Aorta (tissue), 5 donors: ENCODE data around the gene CRCP. TPM values are rescaled to one million over a fixed set of nuclear protein-coding genes. Genes with fewer than 3 reads are reported as not detected.
"Not testable (repeated sequence)": the region's sequence is repeated elsewhere in the genome, so short reads cannot be mapped to it uniquely, and the experiment has no call there.

Experiments used
- ATAC-seq: fragments of 200-7000 bp; cut with Tn5 transposase; one replicate; pipeline ENCODE4 v1.9.1; 2022; ENCODE audit warnings: moderate library complexity; ENCODE audit not compliant: low FRiP score
- DNase-seq, 2 donors: peaks; one replicate each; pipeline ENCODE4 v3.0.0-alpha.2; 2020
- H3K27ac ChIP-seq, 2 donors: one replicate each; pipeline ENCODE4 v1.5.1; 2013; ENCODE audit warnings: low read length in 2 of 2, mild to moderate bottlenecking in 2 of 2, moderate library complexity in 2 of 2, control low read depth in 1 of 2, inconsistent platforms in 1 of 2, low read depth in 1 of 2
- H3K27me3 ChIP-seq, 2 donors: one replicate each; pipeline ENCODE4 v1.6.1; 2013; ENCODE audit warnings: control low read depth in 1 of 2, low read length in 1 of 2, mild to moderate bottlenecking in 1 of 2, moderate library complexity in 1 of 2; ENCODE audit not compliant: insufficient read depth in 2 of 2, control insufficient read depth in 1 of 2
- H3K36me3 ChIP-seq, 2 donors: one replicate each; pipeline ENCODE4 v1.6.1; 2013; ENCODE audit warnings: control low read depth in 1 of 2, low read length in 1 of 2, mild to moderate bottlenecking in 1 of 2; ENCODE audit not compliant: insufficient read depth in 2 of 2, control insufficient read depth in 1 of 2
- H3K4me1 ChIP-seq, 2 donors: one replicate each; pipeline ENCODE4 v1.6.1; 2013; ENCODE audit warnings: low read length in 2 of 2, control low read depth in 1 of 2, mild to moderate bottlenecking in 1 of 2, moderate library complexity in 1 of 2; ENCODE audit not compliant: insufficient read depth in 2 of 2, control insufficient read depth in 1 of 2
- H3K4me3 ChIP-seq, 2 donors: one replicate each; pipeline ENCODE4 v1.5.1; 2013; ENCODE audit warnings: low read length in 2 of 2, control low read depth in 1 of 2, mild to moderate bottlenecking in 1 of 2
- H3K9me3 ChIP-seq: one replicate; pipeline ENCODE4 v1.6.1; 2013; ENCODE audit warnings: mild to moderate bottlenecking, low read length; ENCODE audit not compliant: control insufficient read depth
- WGBS, 2 donors: extraction: QIAGEN DNeasy Blood & Tissue Kit; methylation state at CpG; one replicate each; pipeline ENCODE4 v1.1.7; 2013; 5-methylcytosine and 5-hydroxymethylcytosine counted together
- intact Hi-C, 2 donors: fragments of 100-400 bp; cut with DNase I; formaldehyde crosslinking; loops; one replicate each; pipeline versions ENCODE4 v1.14.2 to v1.15.0; 2022
- polyA plus RNA-seq, 2 donors: library from polyadenylated mRNA; stranded (reverse); fragments of 200-250 nt; gene quantifications; one replicate each; pipeline ENCODE4 v1.2.3, GENCODE V29; 2013
- total RNA-seq, 2 donors: library from RNA; stranded (reverse); fragmentation: NEBNext Ultra II Directional; extraction: Animal tissue kit (Norgen Biotek cat#: 25700); gene quantifications; one replicate each; pipeline ENCODE4 v1.2.1, GENCODE V29; 2021
- donor health status: healthy with polysubstance abuse.
- donor health status: Bipolar disorder and iron deficiency.
- donor health status: DM: no; HTN: no; CAD: no.
- donor health status: DM: no; HTN: no; CAD: no.
- donor health status: DM: yes; HTN: yes; CAD: no.

Gene CRCP
- total and polyA plus RNA-seq, 4 donors, result 16.8 to 29.5 (median 25.4) TPM

DNA sequence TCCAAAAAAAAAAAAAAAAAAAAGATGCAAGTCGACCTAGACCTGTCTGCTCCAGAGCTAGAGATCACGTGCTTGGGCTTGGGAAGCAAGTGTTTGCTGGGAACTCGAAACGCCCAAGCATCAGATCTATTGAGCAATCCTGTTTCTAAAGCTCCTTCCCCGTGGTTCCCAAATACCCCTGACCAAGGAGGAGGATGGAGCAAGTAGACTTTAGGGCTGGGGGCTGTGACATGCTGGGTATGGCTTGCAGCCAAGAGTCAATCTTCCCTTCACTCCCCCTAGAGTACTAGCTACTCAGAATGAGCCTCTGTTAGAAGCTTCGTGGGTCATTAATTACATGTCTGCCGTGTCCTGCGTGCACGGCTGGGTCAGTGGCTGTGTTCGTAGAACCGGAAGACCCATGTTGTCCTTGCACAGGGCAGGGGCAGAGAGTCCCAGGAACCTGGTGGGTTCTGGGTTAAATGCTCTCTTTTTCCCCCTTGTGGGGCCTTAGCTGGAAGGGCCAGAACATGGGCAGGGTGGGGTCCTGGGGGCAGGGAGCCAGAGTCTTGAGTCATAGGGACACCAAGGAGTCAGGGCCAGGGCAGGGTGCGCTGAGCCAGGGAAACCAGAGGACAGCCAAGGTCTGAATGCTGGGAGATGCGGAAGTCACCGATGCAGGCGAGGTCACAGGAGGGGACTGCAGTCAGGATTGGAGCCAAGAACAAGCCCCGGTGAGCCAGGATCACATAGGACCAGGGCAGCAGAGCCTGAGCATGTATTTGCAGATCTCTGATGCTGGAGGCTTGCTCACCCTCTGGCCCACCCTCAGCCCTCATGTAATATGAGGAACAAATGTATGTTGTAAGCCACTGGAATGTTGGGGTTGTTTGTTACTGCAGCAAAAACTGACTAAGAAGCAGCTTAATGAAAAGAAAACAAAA lies 55.9 kb downstream of the CRCP start:
- ATAC-seq (peak; percentile 91), DNase-seq (peak; percentile 86 to 87)
- H3K27ac ChIP-seq, result no peak overlapping the region
- H3K36me3 ChIP-seq, result no peaks in the 10 kb centered on the region
- no peaks in the 10 kb centered on the region for H3K9me3 ChIP-seq
- intact Hi-C loops, result no loop called here
- H3K4me1 ChIP-seq, result no peaks in the 10 kb centered on the region
- H3K27me3 ChIP-seq, result no peaks in the 10 kb centered on the region
- WGBS, 2 donors, result 30 to 31% methylated on average over 16 of the region's 16 CpGs
- no peak overlapping the region for H3K4me3 ChIP-seq

DNA sequence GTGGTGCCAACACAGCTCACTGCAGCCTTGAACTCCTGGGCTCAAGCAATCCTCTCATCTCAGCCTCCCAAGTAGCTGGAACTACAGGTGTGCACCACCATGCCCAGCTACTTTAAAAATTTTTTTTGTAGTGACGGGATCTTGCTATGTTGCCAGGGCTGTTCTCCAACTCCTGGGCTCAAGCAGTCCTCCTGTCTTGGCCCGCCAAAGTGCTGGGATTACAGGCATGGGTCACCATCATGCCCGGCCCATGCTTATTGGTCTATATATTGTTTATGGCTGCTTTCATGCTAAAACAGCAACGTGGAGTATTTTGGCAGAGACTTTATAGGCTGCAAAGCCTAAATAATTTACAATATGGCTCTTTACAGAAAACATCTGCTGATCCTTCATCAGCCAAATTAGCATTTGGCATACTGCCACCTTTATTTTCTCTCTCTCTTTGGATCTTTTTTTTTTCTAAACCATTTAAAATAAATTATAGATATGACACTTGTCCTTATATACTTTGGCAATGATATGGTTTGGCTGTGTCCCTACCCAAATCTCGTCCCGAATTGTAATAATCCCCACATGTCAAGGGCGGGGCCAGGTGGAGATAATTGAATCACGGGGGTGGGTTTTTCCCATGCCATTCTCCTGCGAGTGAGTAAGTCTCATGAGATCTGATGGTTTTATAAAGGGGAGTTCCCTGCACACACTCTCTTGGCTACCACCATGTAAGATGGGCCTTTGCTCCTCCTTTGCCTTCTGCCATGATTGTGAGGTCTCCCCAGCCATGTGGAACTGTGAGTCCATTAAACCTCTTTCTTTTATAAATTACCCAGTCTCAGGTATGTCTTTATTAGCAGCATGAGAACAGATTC lies 58.1 kb downstream of the CRCP start:
- ATAC-seq, H3K27me3 ChIP-seq, H3K27ac ChIP-seq, H3K9me3 ChIP-seq, DNase-seq, H3K36me3 ChIP-seq, intact Hi-C loops, H3K4me3 ChIP-seq, H3K4me1 ChIP-seq: not testable (repeated sequence)
- 76 to 77% methylated on average over 9 of the region's 9 CpGs for WGBS, 2 donors

DNA sequence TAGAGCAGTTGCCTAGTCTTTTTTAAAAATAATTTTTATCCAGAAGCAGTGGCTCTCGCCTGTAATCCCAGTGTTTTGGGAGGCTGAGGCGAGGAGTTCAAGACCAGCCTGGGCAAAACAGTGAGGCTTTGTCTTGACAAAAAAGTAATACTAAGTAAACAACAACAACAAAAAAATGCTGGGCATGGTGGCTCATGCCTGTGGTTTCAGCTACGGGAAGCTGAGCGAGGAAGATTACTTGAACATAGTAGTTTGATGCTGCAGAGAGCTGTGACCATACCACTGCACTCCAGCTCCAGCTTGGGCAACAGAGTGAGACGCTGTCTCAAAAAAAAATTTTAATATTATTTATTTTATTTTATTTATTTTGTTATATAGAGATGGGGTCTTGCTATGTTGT lies 59.2 kb downstream of the CRCP start:
- no peaks in the 10 kb centered on the region for H3K27me3 ChIP-seq
- ATAC-seq (no peak), DNase-seq (no peak)
- H3K4me1 ChIP-seq, result no peaks in the 10 kb centered on the region
- H3K27ac ChIP-seq, result no peak overlapping the region
- H3K4me3 ChIP-seq, result no peak overlapping the region
- H3K9me3 ChIP-seq, result peaks cover 2% of the 10 kb centered on the region
- 90 to 93% methylated on average over 5 of the region's 5 CpGs for WGBS, 2 donors
- intact Hi-C loops, result no loop called here
- H3K36me3 ChIP-seq, result no peaks in the 10 kb centered on the region

DNA sequence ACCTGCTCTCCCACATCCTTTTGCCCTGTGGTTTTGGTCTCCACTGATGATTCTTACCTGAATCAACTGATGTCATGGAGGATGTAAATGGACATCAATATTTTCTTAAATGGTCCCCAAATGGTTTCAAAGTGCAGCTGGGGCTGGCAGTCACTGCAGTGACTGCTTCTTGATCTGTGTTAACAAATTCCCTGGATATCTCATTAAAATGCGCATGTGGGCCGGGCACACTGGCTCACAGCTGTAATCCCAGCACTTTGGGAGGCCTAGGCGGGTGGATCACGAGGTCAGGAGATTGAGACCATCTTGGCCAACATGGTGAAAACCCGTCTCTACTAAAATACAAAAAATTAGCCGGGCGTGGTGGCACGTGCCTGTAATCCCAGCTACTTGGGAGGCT lies 60.4 kb downstream of the CRCP start:
- DNase-seq, H3K4me1 ChIP-seq, H3K27me3 ChIP-seq, ATAC-seq, H3K4me3 ChIP-seq, H3K9me3 ChIP-seq, H3K27ac ChIP-seq, H3K36me3 ChIP-seq, intact Hi-C loops: not testable (repeated sequence)
- WGBS, 2 donors, result 92 to 93% methylated on average over 8 of the region's 8 CpGs

DNA sequence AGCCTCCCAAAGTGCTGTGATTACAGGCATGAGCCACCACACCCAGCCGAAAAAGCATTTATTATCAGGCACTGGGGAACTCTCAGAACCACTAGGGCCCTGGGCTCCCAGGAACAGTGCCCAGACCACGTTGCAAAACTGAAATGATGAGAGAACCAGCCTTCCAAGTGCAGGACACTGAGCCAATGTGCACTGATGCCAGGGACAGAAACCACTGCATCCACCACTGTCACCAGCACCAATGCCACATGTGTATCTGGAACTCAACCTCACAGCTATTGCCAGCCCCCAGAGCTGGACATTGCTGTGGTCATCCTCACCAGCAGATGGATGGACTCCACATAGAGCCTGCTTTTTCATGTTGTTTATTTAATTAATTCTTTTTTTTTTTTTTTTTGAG lies 62.3 kb downstream of the CRCP start:
- ATAC-seq (peak; percentile 41), DNase-seq (peak in 1 of 2 donors; percentile 53)
- Histone ChIP-seq H3K36me3 (no peaks in the 10 kb centered on the region), H3K4me3 (no peak overlapping the region), H3K27me3 (no peaks in the 10 kb centered on the region), H3K27ac (no peak overlapping the region), H3K4me1 (no peaks in the 10 kb centered on the region), H3K9me3 (peaks cover 2% of the 10 kb centered on the region)
- intact Hi-C loops, result no loop called here
- WGBS, 2 donors, result 39 to 44% methylated on average over 2 of the region's 2 CpGs

DNA sequence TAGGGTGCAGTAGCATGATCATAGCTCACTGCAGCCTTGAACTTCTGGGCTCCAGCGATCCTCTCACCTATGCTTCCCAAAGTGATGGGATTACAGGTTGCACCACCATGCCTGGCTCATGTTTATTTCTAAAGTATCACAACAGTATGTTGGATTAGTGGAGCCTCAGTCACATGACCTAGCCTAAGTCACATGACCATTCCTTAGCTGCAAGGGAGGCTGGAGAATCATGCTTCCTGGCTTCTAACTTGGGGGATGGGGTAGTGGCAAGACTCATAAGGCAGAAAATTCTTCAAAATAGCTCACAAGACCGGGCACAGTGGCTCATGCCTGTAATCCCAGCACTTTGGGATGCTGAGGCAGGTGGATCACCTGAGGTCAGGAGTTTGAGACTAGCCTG lies 63.6 kb downstream of the CRCP start:
- WGBS, 2 donors, result 96 to 99% methylated on average over 2 of the region's 2 CpGs
- no peaks in the 10 kb centered on the region for H3K27me3 ChIP-seq

DNA sequence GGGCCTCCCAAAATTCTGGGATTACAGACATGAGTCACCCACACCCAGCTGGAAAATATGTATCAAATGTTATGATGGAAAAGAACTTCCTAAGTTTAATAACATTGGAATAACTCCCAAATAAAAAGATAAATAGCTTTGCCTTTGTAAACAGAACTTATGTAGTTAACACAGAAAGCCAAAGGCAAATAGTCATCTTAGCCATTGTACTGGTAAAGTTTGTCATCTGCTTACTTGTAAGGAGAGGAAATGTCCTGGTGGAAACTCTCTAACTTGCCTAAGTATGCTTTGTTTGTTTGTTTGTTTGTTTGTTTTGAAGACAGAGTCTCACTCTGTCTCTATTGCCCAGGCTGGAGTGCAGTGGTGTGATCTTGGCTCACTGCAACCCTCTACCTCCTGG lies 66.7 kb downstream of the CRCP start:
- ATAC-seq, result no peak

More for the DNA sequence above, 63.6 kb downstream of the CRCP start:
- Histone ChIP-seq H3K9me3 (peaks cover 2% of the 10 kb centered on the region), H3K4me3 (no peak overlapping the region), H3K27ac (no peak overlapping the region), H3K36me3 (no peaks in the 10 kb centered on the region), H3K4me1 (no peaks in the 10 kb centered on the region)
- intact Hi-C loops, result no loop called here
- DNase-seq, result no peak
- ATAC-seq, result no peak

DNA sequence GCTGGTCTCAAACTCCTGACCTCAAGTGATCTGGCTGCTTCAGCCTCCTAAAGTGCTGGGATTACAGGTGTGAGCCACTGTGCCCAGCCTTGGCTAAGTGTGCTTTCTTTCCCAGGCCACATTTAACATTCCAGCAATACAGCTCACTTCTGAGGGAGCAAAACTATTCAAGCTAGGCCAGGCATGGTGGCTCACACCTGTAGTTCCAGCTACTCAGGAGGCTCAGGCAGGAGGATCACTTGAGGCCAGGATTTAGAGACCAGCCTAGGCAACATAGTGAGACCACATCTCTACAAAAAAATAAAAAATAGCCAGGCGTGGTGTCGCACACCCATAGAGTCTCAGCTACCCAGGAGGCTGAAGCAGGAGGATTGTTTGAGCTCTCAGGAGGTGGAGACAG lies 67.2 kb downstream of the CRCP start:
- no peak overlapping the region for H3K4me3 ChIP-seq
- 92 to 98% methylated on average over 2 of the region's 2 CpGs for WGBS, 2 donors
- ATAC-seq (no peak), DNase-seq (no peak)
- H3K9me3 ChIP-seq, result peaks cover 2% of the 10 kb centered on the region
- intact Hi-C loops, result no loop called here
- H3K27me3 ChIP-seq, result no peaks in the 10 kb centered on the region
- no peaks in the 10 kb centered on the region for H3K4me1 ChIP-seq
- no peaks in the 10 kb centered on the region for H3K36me3 ChIP-seq
- H3K27ac ChIP-seq, result no peak overlapping the region

More for the DNA sequence above, 66.7 kb downstream of the CRCP start:
- Histone ChIP-seq H3K9me3 (peaks cover 2% of the 10 kb centered on the region), H3K36me3 (no peaks in the 10 kb centered on the region), H3K4me3 (no peak overlapping the region), H3K4me1 (no peaks in the 10 kb centered on the region), H3K27me3 (no peaks in the 10 kb centered on the region), H3K27ac (no peak overlapping the region)
- intact Hi-C loops, result no loop called here
- no peak for DNase-seq
